ENCODE data around the gene CBR1. TPM values are rescaled to one million over a fixed set of nuclear protein-coding genes. Genes with fewer than 3 reads are reported as not detected.

The CBR1 gene
- total and polyA plus RNA-seq, 9 donors, result 10.9 to 27.6 (median 26.1) TPM

GRCh38 chr21:36111238-36111637 is 41.4 kb downstream of the CBR1 start:
- WGBS (ENCODE audit: insufficient coverage), result 100% methylated on average over 1 of the region's 8 CpGs
- DNase-seq, result no peak
- H3K27me3 ChIP-seq (ENCODE audit: control insufficient read depth, insufficient read depth, low read length), result peaks cover 7% of the 10 kb centered on the region
- H3K4me1 ChIP-seq (ENCODE audit: control insufficient read depth, insufficient read depth, low read length), result peaks cover 3% of the 10 kb centered on the region
- no peak overlapping the region for H3K4me3 ChIP-seq (ENCODE audit: low read length)
- no peaks in the 10 kb centered on the region for H3K9me3 ChIP-seq (replicated peaks; ENCODE audit: control insufficient read depth, low read depth, low read length)
- H3K36me3 ChIP-seq (ENCODE audit: control insufficient read depth, insufficient read depth, low read length), result no peaks in the 10 kb centered on the region
- no peak overlapping the region for H3K27ac ChIP-seq (ENCODE audit: low read length)

- no peak for DNase-seq
- Histone ChIP-seq H3K27ac (ENCODE audit: low read length) (no peak overlapping the region), H3K36me3 (ENCODE audit: control insufficient read depth, insufficient read depth, low read length) (no peaks in the 10 kb centered on the region), H3K4me3 (ENCODE audit: low read length) (no peak overlapping the region), H3K9me3 (replicated peaks; ENCODE audit: control insufficient read depth, low read depth, low read length) (peaks cover 4% of the 10 kb centered on the region), H3K27me3 (ENCODE audit: control insufficient read depth, insufficient read depth, low read length) (peaks cover 4% of the 10 kb centered on the region), H3K4me1 (ENCODE audit: control insufficient read depth, insufficient read depth, low read length) (peaks cover 3% of the 10 kb centered on the region)
- WGBS (ENCODE audit: insufficient coverage), result 49% methylated on average over 7 of the region's 17 CpGs
Measured at GRCh38 chr21:36113647-36114428, 44.0 kb downstream of the CBR1 start.

GRCh38 chr21:36115138-36115730 is 45.4 kb downstream of the CBR1 start:
- Histone ChIP-seq H3K27ac (ENCODE audit: low read length) (no peak overlapping the region), H3K4me1 (ENCODE audit: control insufficient read depth, insufficient read depth, low read length) (peaks cover 3% of the 10 kb centered on the region), H3K4me3 (ENCODE audit: low read length) (no peak overlapping the region), H3K27me3 (ENCODE audit: control insufficient read depth, insufficient read depth, low read length) (no peaks in the 10 kb centered on the region), H3K9me3 (replicated peaks; ENCODE audit: control insufficient read depth, low read depth, low read length) (peaks cover 4% of the 10 kb centered on the region), H3K36me3 (ENCODE audit: control insufficient read depth, insufficient read depth, low read length) (no peaks in the 10 kb centered on the region)
- no peak for DNase-seq
- no CpG with 5 or more reads among the region's 6 CpGs for WGBS (ENCODE audit: insufficient coverage)

- Histone ChIP-seq H3K27me3 (ENCODE audit: control insufficient read depth, insufficient read depth, low read length) (no peaks in the 10 kb centered on the region), H3K4me1 (ENCODE audit: control insufficient read depth, insufficient read depth, low read length) (peaks cover 9% of the 10 kb centered on the region), H3K4me3 (ENCODE audit: low read length) (no peak overlapping the region), H3K27ac (ENCODE audit: low read length) (no peak overlapping the region), H3K36me3 (ENCODE audit: control insufficient read depth, insufficient read depth, low read length) (no peaks in the 10 kb centered on the region), H3K9me3 (replicated peaks; ENCODE audit: control insufficient read depth, low read depth, low read length) (peaks cover 4% of the 10 kb centered on the region)
- no CpG with 5 or more reads among the region's 2 CpGs for WGBS (ENCODE audit: insufficient coverage)
- no peak for DNase-seq
Measured at GRCh38 chr21:36117286-36117741, 47.5 kb downstream of the CBR1 start.

- Histone ChIP-seq H3K27ac (ENCODE audit: low read length) (no peak overlapping the region), H3K4me1 (ENCODE audit: control insufficient read depth, insufficient read depth, low read length) (peaks cover 6% of the 10 kb centered on the region), H3K27me3 (ENCODE audit: control insufficient read depth, insufficient read depth, low read length) (no peaks in the 10 kb centered on the region), H3K9me3 (replicated peaks; ENCODE audit: control insufficient read depth, low read depth, low read length) (peaks cover 4% of the 10 kb centered on the region), H3K36me3 (ENCODE audit: control insufficient read depth, insufficient read depth, low read length) (no peaks in the 10 kb centered on the region), H3K4me3 (ENCODE audit: low read length) (no peak overlapping the region)
- WGBS (ENCODE audit: insufficient coverage), result no CpG with 5 or more reads among the region's 7 CpGs
- peak; percentile 38 for DNase-seq
Measured at GRCh38 chr21:36120304-36120888, 50.6 kb downstream of the CBR1 start.

Other genes with a start within 250 kb of the CBR1 start
- gene SETD4, start 9.5 kb upstream of the CBR1 start, total RNA-seq, result 15.9 TPM
- 10 to 100 TPM; 14.0 to 20.1 (median 15.0) TPM for gene SETD4, start 9.5 kb upstream of the CBR1 start, polyA plus RNA-seq (ENCODE audit: insufficient read depth in 1 of 8, insufficient read length in 8 of 8, low replicate concordance in 1 of 8)
- gene CBR3, start 65.1 kb downstream of the CBR1 start, total RNA-seq, result 4.0 TPM
- 1 to 10 TPM; 2.2 to 4.1 (median 3.2) TPM for gene CBR3, start 65.1 kb downstream of the CBR1 start, polyA plus RNA-seq (ENCODE audit: insufficient read depth in 1 of 8, insufficient read length in 8 of 8, low replicate concordance in 1 of 8)
- gene DOP1B, start 86.8 kb downstream of the CBR1 start, total RNA-seq, result 4.2 TPM
- 1 to 10 TPM; 5.2 to 8.9 (median 6.3) TPM for gene DOP1B, start 86.8 kb downstream of the CBR1 start, polyA plus RNA-seq (ENCODE audit: insufficient read depth in 1 of 8, insufficient read length in 8 of 8, low replicate concordance in 1 of 8)

Data from muscle of leg (tissue), 11 donors.